ENCODE data around the gene BCL2. TPM values are rescaled to one million over a fixed set of nuclear protein-coding genes. Genes with fewer than 3 reads are reported as not detected.

BCL2 gene
- total and polyA plus RNA-seq, 9 of the 15 experiments (the other 6 are each of a cell fraction or from before 2014, with no cell fraction given), result 0.10 to 1.1 (median 0.65) TPM

- TF ChIP-seq, protein P1, sequence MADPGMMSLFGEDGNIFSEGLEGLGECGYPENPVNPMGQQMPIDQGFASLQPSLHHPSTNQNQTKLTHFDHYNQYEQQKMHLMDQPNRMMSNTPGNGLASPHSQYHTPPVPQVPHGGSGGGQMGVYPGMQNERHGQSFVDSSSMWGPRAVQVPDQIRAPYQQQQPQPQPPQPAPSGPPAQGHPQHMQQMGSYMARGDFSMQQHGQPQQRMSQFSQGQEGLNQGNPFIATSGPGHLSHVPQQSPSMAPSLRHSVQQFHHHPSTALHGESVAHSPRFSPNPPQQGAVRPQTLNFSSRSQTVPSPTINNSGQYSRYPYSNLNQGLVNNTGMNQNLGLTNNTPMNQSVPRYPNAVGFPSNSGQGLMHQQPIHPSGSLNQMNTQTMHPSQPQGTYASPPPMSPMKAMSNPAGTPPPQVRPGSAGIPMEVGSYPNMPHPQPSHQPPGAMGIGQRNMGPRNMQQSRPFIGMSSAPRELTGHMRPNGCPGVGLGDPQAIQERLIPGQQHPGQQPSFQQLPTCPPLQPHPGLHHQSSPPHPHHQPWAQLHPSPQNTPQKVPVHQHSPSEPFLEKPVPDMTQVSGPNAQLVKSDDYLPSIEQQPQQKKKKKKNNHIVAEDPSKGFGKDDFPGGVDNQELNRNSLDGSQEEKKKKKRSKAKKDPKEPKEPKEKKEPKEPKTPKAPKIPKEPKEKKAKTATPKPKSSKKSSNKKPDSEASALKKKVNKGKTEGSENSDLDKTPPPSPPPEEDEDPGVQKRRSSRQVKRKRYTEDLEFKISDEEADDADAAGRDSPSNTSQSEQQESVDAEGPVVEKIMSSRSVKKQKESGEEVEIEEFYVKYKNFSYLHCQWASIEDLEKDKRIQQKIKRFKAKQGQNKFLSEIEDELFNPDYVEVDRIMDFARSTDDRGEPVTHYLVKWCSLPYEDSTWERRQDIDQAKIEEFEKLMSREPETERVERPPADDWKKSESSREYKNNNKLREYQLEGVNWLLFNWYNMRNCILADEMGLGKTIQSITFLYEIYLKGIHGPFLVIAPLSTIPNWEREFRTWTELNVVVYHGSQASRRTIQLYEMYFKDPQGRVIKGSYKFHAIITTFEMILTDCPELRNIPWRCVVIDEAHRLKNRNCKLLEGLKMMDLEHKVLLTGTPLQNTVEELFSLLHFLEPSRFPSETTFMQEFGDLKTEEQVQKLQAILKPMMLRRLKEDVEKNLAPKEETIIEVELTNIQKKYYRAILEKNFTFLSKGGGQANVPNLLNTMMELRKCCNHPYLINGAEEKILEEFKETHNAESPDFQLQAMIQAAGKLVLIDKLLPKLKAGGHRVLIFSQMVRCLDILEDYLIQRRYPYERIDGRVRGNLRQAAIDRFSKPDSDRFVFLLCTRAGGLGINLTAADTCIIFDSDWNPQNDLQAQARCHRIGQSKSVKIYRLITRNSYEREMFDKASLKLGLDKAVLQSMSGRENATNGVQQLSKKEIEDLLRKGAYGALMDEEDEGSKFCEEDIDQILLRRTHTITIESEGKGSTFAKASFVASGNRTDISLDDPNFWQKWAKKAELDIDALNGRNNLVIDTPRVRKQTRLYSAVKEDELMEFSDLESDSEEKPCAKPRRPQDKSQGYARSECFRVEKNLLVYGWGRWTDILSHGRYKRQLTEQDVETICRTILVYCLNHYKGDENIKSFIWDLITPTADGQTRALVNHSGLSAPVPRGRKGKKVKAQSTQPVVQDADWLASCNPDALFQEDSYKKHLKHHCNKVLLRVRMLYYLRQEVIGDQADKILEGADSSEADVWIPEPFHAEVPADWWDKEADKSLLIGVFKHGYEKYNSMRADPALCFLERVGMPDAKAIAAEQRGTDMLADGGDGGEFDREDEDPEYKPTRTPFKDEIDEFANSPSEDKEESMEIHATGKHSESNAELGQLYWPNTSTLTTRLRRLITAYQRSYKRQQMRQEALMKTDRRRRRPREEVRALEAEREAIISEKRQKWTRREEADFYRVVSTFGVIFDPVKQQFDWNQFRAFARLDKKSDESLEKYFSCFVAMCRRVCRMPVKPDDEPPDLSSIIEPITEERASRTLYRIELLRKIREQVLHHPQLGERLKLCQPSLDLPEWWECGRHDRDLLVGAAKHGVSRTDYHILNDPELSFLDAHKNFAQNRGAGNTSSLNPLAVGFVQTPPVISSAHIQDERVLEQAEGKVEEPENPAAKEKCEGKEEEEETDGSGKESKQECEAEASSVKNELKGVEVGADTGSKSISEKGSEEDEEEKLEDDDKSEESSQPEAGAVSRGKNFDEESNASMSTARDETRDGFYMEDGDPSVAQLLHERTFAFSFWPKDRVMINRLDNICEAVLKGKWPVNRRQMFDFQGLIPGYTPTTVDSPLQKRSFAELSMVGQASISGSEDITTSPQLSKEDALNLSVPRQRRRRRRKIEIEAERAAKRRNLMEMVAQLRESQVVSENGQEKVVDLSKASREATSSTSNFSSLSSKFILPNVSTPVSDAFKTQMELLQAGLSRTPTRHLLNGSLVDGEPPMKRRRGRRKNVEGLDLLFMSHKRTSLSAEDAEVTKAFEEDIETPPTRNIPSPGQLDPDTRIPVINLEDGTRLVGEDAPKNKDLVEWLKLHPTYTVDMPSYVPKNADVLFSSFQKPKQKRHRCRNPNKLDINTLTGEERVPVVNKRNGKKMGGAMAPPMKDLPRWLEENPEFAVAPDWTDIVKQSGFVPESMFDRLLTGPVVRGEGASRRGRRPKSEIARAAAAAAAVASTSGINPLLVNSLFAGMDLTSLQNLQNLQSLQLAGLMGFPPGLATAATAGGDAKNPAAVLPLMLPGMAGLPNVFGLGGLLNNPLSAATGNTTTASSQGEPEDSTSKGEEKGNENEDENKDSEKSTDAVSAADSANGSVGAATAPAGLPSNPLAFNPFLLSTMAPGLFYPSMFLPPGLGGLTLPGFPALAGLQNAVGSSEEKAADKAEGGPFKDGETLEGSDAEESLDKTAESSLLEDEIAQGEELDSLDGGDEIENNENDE (IDR thresholded peaks at IDR 0.05; ENCODE audit: low read depth, low read length), result no peak
- TF ChIP-seq, protein P2, sequence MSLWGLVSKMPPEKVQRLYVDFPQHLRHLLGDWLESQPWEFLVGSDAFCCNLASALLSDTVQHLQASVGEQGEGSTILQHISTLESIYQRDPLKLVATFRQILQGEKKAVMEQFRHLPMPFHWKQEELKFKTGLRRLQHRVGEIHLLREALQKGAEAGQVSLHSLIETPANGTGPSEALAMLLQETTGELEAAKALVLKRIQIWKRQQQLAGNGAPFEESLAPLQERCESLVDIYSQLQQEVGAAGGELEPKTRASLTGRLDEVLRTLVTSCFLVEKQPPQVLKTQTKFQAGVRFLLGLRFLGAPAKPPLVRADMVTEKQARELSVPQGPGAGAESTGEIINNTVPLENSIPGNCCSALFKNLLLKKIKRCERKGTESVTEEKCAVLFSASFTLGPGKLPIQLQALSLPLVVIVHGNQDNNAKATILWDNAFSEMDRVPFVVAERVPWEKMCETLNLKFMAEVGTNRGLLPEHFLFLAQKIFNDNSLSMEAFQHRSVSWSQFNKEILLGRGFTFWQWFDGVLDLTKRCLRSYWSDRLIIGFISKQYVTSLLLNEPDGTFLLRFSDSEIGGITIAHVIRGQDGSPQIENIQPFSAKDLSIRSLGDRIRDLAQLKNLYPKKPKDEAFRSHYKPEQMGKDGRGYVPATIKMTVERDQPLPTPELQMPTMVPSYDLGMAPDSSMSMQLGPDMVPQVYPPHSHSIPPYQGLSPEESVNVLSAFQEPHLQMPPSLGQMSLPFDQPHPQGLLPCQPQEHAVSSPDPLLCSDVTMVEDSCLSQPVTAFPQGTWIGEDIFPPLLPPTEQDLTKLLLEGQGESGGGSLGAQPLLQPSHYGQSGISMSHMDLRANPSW (CRISPR knock-in tag; IDR thresholded peaks at IDR 0.05), result no peak
These were observed 5.6 kb upstream of the BCL2 start (continued) for GRCh38 chr18:63325086-63325686.

Measured in K562 (cell line).